GM12878 (cell line): Measurements from ENCODE around the gene TSHZ2. TPM values are rescaled to one million over a fixed set of nuclear protein-coding genes. Genes with fewer than 3 reads are reported as not detected.

Experiments used
- ATAC-seq: fragments of 200-7000 bp; cut with Tn5 transposase; 3 replicates; pipeline ENCODE4 v1.9.1; 2020; ENCODE audit warnings: mild to moderate bottlenecking, moderate library complexity
- BruUV-seq: library from RNA; stranded (reverse); fragments of 400-500 nt; replicated peaks from 2 replicates; lab custom pipeline; 2021; lab: Mats Ljungman, UMichigan
- CTCF ChIA-PET: fragments of 300-600 bp; sonication (Branson Sonifier 250); formaldehyde crosslinking; extraction: SDS; loops from one replicate; lab custom pipeline; 2021; ENCODE audit warnings: inconsistent platforms; lab: Yijun Ruan, JAX
- POLR2A ChIA-PET: fragments of 350-600 bp; formaldehyde crosslinking; extraction: SDS; loops from one replicate; lab custom pipeline; 2021; ENCODE audit warnings: inconsistent platforms; lab: Charles Lee
- RAD21 ChIA-PET: fragments of 300-600 bp; sonication (Branson Sonifier 250); formaldehyde crosslinking; loops from one replicate; lab custom pipeline; 2023; ENCODE audit warnings: antibody characterized with exemption; ENCODE audit not compliant: unreplicated experiment; lab: Charles Lee
- SMC1A ChIA-PET: fragments of 300-600 bp; sonication (Branson Sonifier 250); formaldehyde crosslinking; loops from one replicate; lab custom pipeline; 2023; ENCODE audit not compliant: unreplicated experiment, uncharacterized antibody; lab: Charles Lee
- DNase-seq: peaks from one replicate; pipeline ENCODE4 v3.0.0-alpha.2; 2011; ENCODE audit warnings: low read depth, low spot score
- FAIRE-seq: peaks from 3 replicates; lab custom pipeline; 2011; peaks lifted over from hg19 to GRCh38; lab: Jason Lieb, UNC
- H2AFZ ChIP-seq: 2 replicates; pipeline ENCODE4 v1.6.0; 2011; ENCODE audit warnings: low read depth, low read length, control low read depth; ENCODE audit not compliant: control insufficient read depth
- H3K27ac ChIP-seq: 2 replicates; pipeline ENCODE4 v1.5.1; 2011; ENCODE audit warnings: control low read depth; ENCODE audit not compliant: control insufficient read depth, insufficient read depth
- H3K27me3 ChIP-seq, 2 experiments: replicated peaks in 1 of 2; 2 replicates each; pipeline versions ENCODE4 v1.6.0 to v1.6.1; 2011; ENCODE audit warnings: low read length in 1 of 2; ENCODE audit not compliant: control insufficient read depth in 2 of 2, insufficient read depth in 2 of 2
- H3K36me3 ChIP-seq, 2 experiments: 2 replicates each; pipeline ENCODE4 v1.5.1; 2011; ENCODE audit warnings: low read length in 1 of 2; ENCODE audit not compliant: control insufficient read depth in 2 of 2, insufficient read depth in 2 of 2
- H3K4me1 ChIP-seq: 2 replicates; pipeline ENCODE4 v1.6.1; 2011; ENCODE audit warnings: mild to moderate bottlenecking, low read length, moderate library complexity, mixed read lengths; ENCODE audit not compliant: control insufficient read depth, insufficient read depth
- H3K4me2 ChIP-seq: 2 replicates; pipeline ENCODE4 v1.6.0; 2011; ENCODE audit warnings: control low read depth; ENCODE audit not compliant: control insufficient read depth, insufficient read depth
- H3K4me3 ChIP-seq: fragments of 200-600 bp; sonication (generic); 2 replicates; pipeline ENCODE4 v1.5.1; 2016
- H3K79me2 ChIP-seq: 2 replicates; pipeline ENCODE4 v1.6.0; 2011; ENCODE audit warnings: low read length; ENCODE audit not compliant: control insufficient read depth, insufficient read depth
- H3K9ac ChIP-seq: 2 replicates; pipeline ENCODE4 v1.8.0; 2011; ENCODE audit warnings: low read length, control low read depth, mixed read lengths; ENCODE audit not compliant: control insufficient read depth, insufficient read depth
- H3K9me3 ChIP-seq: replicated peaks from 3 replicates; pipeline ENCODE4 v1.5.1; 2011; ENCODE audit warnings: mild to moderate bottlenecking, low read length; ENCODE audit not compliant: control insufficient read depth, insufficient read depth
- H4K20me1 ChIP-seq: 2 replicates; pipeline ENCODE4 v1.6.0; 2011; ENCODE audit not compliant: control insufficient read depth, insufficient read depth
- BCL11A ChIP-seq: IDR thresholded peaks from 2 replicates; pipeline ENCODE4 v1.6.1; 2011; ENCODE audit warnings: low read depth, low read length
- BHLHE40 ChIP-seq, 2 experiments: fragments of 450-650 bp in 1 of 2; IDR thresholded peaks; 2 replicates each; pipeline ENCODE4 v1.6.1; 2011 to 2017; ENCODE audit warnings: low read depth in 2 of 2, borderline replicate concordance in 1 of 2, improper control_type of control experiment in 1 of 2, low read length in 1 of 2, mild to moderate bottlenecking in 1 of 2
- GATAD2B ChIP-seq: fragments of 450-650 bp; conservative IDR thresholded peaks from 2 replicates; pipeline ENCODE4 v1.6.1; 2017; ENCODE audit warnings: low read depth, mild to moderate bottlenecking, moderate library complexity
- KLF5 ChIP-seq: fragments of 450-650 bp; IDR thresholded peaks from 2 replicates; pipeline ENCODE4 v1.6.1; 2014; ENCODE audit warnings: mild to moderate bottlenecking; ENCODE audit not compliant: partially characterized antibody
- NBN ChIP-seq: fragments of 450-650 bp; IDR thresholded peaks from 2 replicates; pipeline ENCODE4 v1.6.1; 2016
- USF2 ChIP-seq: IDR thresholded peaks from 2 replicates; pipeline ENCODE4 v1.6.1; 2011; ENCODE audit warnings: low read depth, low read length, improper control_type of control experiment, borderline replicate concordance
- WRNIP1 ChIP-seq: IDR thresholded peaks from 2 replicates; pipeline ENCODE4 v1.6.1; 2011; ENCODE audit warnings: low read depth, low read length, improper control_type of control experiment, borderline replicate concordance
- ZNF217 ChIP-seq: fragments of 450-650 bp; IDR thresholded peaks from 2 replicates; pipeline ENCODE4 v1.6.1; 2017; ENCODE audit warnings: antibody characterized with exemption, mild to moderate bottlenecking
- ZSCAN29 ChIP-seq: fragments of 450-650 bp; IDR thresholded peaks from 2 replicates; pipeline ENCODE4 v1.6.1; 2017; ENCODE audit warnings: mild to moderate bottlenecking, moderate library complexity
- WGBS: methylation state at CpG from one replicate; pipeline ENCODE4 v1.1.6; 2016; ENCODE audit warnings: low lambda C conversion rate; ENCODE audit not compliant: insufficient replicate concordance, insufficient coverage; ENCODE audit errors: missing lambda C conversion rate; 5-methylcytosine and 5-hydroxymethylcytosine counted together
- in situ Hi-C: fragments of 300-500 bp; cut with MboI; formaldehyde crosslinking; loops from 9 replicates; pipeline ENCODE4 v1.14.3; 2018; ENCODE audit warnings: mixed read lengths
- intact Hi-C: fragments of 100-400 bp; cut with micrococcal nuclease; formaldehyde crosslinking; loops from one replicate; pipeline ENCODE4 v1.14.2; 2022; ENCODE audit not compliant: unreplicated experiment
- polyA plus RNA-seq, 11 experiments: library from polyadenylated mRNA; depleted of rRNA in 4 of 11; unstranded in 6 of 11; stranded (reverse) in 5 of 11; fragments of >200 nt; fragmentation: Nextera tagmentation in 4 of 11; fragmentation: Illumina TruSeq in 1 of 11; extraction: Ambion mirVana in 4 of 11; extraction: Trizol in 1 of 11; gene quantifications; 1 replicate in 1 of 11; 2 replicates in 10 of 11; pipeline versions ENCODE4 v1.2.1 to v1.2.3, GENCODE V29; 2011 to 2016; ENCODE audit warnings: inconsistent platforms in 2 of 11, missing spikeins in 2 of 11, low read depth in 1 of 11
- total RNA-seq, 4 experiments: library from RNA; depleted of rRNA in 3 of 4; stranded (reverse); fragments of >200 nt in 3 of 4; fragmentation: Illumina TruSeq in 1 of 4; extraction: Trizol in 1 of 4; gene quantifications; 2 replicates each; pipeline versions ENCODE4 v1.2.1 to v1.2.3, GENCODE V29; 2013 to 2021
- TF ChIP-seq, protein P1 (sequence below): fragments of 450-650 bp; IDR thresholded peaks from 2 replicates; pipeline ENCODE4 v1.6.1; 2017; ENCODE audit warnings: antibody characterized with exemption, mild to moderate bottlenecking, moderate library complexity
- TF ChIP-seq, protein P2 (sequence below): fragments of 450-650 bp; IDR thresholded peaks from 2 replicates; pipeline ENCODE4 v1.6.1; 2017; ENCODE audit warnings: mild to moderate bottlenecking, moderate library complexity
- TF ChIP-seq, protein P3 (sequence below): IDR thresholded peaks from 2 replicates; pipeline ENCODE4 v1.6.1; 2011; ENCODE audit warnings: borderline replicate concordance, low read depth, mild to moderate bottlenecking, moderate library complexity, mixed read lengths, low read length; ENCODE audit not compliant: insufficient read depth; ENCODE audit errors: extremely low read length

Gene TSHZ2
- total and polyA plus RNA-seq, 10 of the 15 experiments (the other 5 are each of a cell fraction or from before 2014, with no cell fraction given) = 0.01 to 0.86 (median 0.13) TPM; not detected in 2

- DNase-seq = no peak
- in situ Hi-C loops (no loop called here), intact Hi-C loops (no loop called here)
- no peaks in the 10 kb centered on the region for H3K79me2 ChIP-seq
- POLR2A ChIA-PET = no interaction called here
- H3K4me2 ChIP-seq = no peak overlapping the region
- 39% methylated on average over 7 of the region's 7 CpGs for WGBS
- H3K4me3 ChIP-seq = no peak overlapping the region
- no peak overlapping the region for H2AFZ ChIP-seq
- H4K20me1 ChIP-seq = no peaks in the 10 kb centered on the region
- no peak for ATAC-seq
- no TSS peak for BruUV-seq
- CTCF ChIA-PET = interaction anchor here (0.9 kb wide), 1 partner anchor 1449 kb away, joined by 3 read pairs; no protein-coding TSS in a partner anchor
- no peak overlapping the region for H3K27ac ChIP-seq
- H3K9me3 ChIP-seq = no peaks in the 10 kb centered on the region
- no peaks in the 10 kb centered on the region for H3K4me1 ChIP-seq
- no peak for FAIRE-seq
- SMC1A ChIA-PET = interaction anchor here (1.1 kb wide), 1 partner anchor 20 kb away, joined by 3 read pairs; no protein-coding TSS in a partner anchor
- RAD21 ChIA-PET = no interaction called here
- H3K36me3 ChIP-seq = no peaks in the 10 kb centered on the region
- no peaks in the 10 kb centered on the region for H3K27me3 ChIP-seq
- no peak overlapping the region for H3K9ac ChIP-seq
- no peak for TF ChIP-seq WRNIP1
- TF ChIP-seq NBN = no peak
- no peak for TF ChIP-seq GATAD2B
- no peak for TF ChIP-seq ZNF217
- no peak for TF ChIP-seq KLF5
- no peak for TF ChIP-seq BHLHE40 (IDR thresholded peaks at IDR 0.05; ENCODE audit: borderline replicate concordance in 1 of 2, low read depth in 2 of 2, low read length in 1 of 2)
- TF ChIP-seq, protein P1, sequence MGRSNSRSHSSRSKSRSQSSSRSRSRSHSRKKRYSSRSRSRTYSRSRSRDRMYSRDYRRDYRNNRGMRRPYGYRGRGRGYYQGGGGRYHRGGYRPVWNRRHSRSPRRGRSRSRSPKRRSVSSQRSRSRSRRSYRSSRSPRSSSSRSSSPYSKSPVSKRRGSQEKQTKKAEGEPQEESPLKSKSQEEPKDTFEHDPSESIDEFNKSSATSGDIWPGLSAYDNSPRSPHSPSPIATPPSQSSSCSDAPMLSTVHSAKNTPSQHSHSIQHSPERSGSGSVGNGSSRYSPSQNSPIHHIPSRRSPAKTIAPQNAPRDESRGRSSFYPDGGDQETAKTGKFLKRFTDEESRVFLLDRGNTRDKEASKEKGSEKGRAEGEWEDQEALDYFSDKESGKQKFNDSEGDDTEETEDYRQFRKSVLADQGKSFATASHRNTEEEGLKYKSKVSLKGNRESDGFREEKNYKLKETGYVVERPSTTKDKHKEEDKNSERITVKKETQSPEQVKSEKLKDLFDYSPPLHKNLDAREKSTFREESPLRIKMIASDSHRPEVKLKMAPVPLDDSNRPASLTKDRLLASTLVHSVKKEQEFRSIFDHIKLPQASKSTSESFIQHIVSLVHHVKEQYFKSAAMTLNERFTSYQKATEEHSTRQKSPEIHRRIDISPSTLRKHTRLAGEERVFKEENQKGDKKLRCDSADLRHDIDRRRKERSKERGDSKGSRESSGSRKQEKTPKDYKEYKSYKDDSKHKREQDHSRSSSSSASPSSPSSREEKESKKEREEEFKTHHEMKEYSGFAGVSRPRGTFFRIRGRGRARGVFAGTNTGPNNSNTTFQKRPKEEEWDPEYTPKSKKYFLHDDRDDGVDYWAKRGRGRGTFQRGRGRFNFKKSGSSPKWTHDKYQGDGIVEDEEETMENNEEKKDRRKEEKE = no peak
- TF ChIP-seq, protein P2, sequence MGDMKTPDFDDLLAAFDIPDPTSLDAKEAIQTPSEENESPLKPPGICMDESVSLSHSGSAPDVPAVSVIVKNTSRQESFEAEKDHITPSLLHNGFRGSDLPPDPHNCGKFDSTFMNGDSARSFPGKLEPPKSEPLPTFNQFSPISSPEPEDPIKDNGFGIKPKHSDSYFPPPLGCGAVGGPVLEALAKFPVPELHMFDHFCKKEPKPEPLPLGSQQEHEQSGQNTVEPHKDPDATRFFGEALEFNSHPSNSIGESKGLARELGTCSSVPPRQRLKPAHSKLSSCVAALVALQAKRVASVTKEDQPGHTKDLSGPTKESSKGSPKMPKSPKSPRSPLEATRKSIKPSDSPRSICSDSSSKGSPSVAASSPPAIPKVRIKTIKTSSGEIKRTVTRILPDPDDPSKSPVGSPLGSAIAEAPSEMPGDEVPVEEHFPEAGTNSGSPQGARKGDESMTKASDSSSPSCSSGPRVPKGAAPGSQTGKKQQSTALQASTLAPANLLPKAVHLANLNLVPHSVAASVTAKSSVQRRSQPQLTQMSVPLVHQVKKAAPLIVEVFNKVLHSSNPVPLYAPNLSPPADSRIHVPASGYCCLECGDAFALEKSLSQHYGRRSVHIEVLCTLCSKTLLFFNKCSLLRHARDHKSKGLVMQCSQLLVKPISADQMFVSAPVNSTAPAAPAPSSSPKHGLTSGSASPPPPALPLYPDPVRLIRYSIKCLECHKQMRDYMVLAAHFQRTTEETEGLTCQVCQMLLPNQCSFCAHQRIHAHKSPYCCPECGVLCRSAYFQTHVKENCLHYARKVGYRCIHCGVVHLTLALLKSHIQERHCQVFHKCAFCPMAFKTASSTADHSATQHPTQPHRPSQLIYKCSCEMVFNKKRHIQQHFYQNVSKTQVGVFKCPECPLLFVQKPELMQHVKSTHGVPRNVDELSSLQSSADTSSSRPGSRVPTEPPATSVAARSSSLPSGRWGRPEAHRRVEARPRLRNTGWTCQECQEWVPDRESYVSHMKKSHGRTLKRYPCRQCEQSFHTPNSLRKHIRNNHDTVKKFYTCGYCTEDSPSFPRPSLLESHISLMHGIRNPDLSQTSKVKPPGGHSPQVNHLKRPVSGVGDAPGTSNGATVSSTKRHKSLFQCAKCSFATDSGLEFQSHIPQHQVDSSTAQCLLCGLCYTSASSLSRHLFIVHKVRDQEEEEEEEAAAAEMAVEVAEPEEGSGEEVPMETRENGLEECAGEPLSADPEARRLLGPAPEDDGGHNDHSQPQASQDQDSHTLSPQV = no peak
- no peak for TF ChIP-seq ZSCAN29
- no peak for TF ChIP-seq BCL11A
- TF ChIP-seq, protein P3, sequence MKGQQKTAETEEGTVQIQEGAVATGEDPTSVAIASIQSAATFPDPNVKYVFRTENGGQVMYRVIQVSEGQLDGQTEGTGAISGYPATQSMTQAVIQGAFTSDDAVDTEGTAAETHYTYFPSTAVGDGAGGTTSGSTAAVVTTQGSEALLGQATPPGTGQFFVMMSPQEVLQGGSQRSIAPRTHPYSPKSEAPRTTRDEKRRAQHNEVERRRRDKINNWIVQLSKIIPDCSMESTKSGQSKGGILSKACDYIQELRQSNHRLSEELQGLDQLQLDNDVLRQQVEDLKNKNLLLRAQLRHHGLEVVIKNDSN = no peak
- no peak for TF ChIP-seq USF2
These were observed 73.8 kb downstream of the TSHZ2 start for GRCh38 chr20:53045941-53046340.
